Upper lobe of right lung (tissue), 1 donor: ENCODE data around the gene LEMD3. TPM values are rescaled to one million over a fixed set of nuclear protein-coding genes. Genes with fewer than 3 reads are reported as not detected.

Experiments
- ATAC-seq: fragments of 200-7000 bp; cut with Tn5 transposase; one replicate; pipeline ENCODE4 v1.9.1; 2020; ENCODE audit warnings: mild to moderate bottlenecking, moderate library complexity
- DNase-seq: peaks from one replicate; pipeline ENCODE4 v3.0.0-alpha.2; 2020
- H3K27ac ChIP-seq: fragments of 200-600 bp; one replicate; pipeline ENCODE4 v1.8.0; 2022
- H3K27me3 ChIP-seq: fragments of 200-600 bp; one replicate; pipeline ENCODE4 v1.8.0; 2022; ENCODE audit warnings: mild to moderate bottlenecking
- H3K36me3 ChIP-seq: fragments of 200-600 bp; one replicate; pipeline ENCODE4 v1.8.0; 2022
- H3K4me1 ChIP-seq: fragments of 200-600 bp; one replicate; pipeline ENCODE4 v1.8.0; 2022
- H3K4me3 ChIP-seq: fragments of 200-600 bp; one replicate; pipeline ENCODE4 v1.8.0; 2022; ENCODE audit warnings: mild to moderate bottlenecking
- H3K9me3 ChIP-seq: fragments of 200-600 bp; one replicate; pipeline ENCODE4 v1.8.0; 2022
- CTCF ChIP-seq: fragments of 200-600 bp; IDR thresholded peaks from one replicate; pipeline ENCODE4 v1.8.0; 2022; ENCODE audit warnings: antibody characterized with exemption
- intact Hi-C: fragments of 100-400 bp; cut with DNase I; formaldehyde crosslinking; loops from one replicate; pipeline ENCODE4 v1.11.0; 2022
- total RNA-seq: library from RNA; stranded (reverse); fragmentation: NEBNext Ultra II Directional; extraction: Animal tissue kit (Norgen Biotek cat#: 25700); gene quantifications from one replicate; pipeline ENCODE4 v1.2.1, GENCODE V29; 2021
- donor health status: DM: no; HTN: yes; CAD: no; lungs with severe emphysema.

Gene LEMD3
- total RNA-seq, 1 donor from 2014 or later: 33.1 TPM

GRCh38 chr12:65192963-65193516 is 23.7 kb downstream of the LEMD3 start:
- H3K4me1 ChIP-seq: no peaks in the 10 kb centered on the region
- intact Hi-C loops: no loop called here
- H3K9me3 ChIP-seq: no peaks in the 10 kb centered on the region
- no peaks in the 10 kb centered on the region for H3K27me3 ChIP-seq
- H3K27ac ChIP-seq: no peak overlapping the region
- H3K36me3 ChIP-seq: no peaks in the 10 kb centered on the region
- ATAC-seq (no peak), DNase-seq (no peak)
- no peak overlapping the region for H3K4me3 ChIP-seq
- no peak for TF ChIP-seq CTCF

GRCh38 chr12:65194949-65195348 is 25.6 kb downstream of the LEMD3 start:
- ATAC-seq: no peak
- TF ChIP-seq CTCF: no peak
- H3K27me3 ChIP-seq: no peaks in the 10 kb centered on the region
- H3K9me3 ChIP-seq: no peaks in the 10 kb centered on the region
- no peak overlapping the region for H3K4me3 ChIP-seq
- no peaks in the 10 kb centered on the region for H3K4me1 ChIP-seq
- no peaks in the 10 kb centered on the region for H3K36me3 ChIP-seq
- H3K27ac ChIP-seq: no peak overlapping the region
- DNase-seq: no peak
- intact Hi-C loops: no loop called here

- Histone ChIP-seq H3K4me1 (no peaks in the 10 kb centered on the region), H3K36me3 (no peaks in the 10 kb centered on the region), H3K27me3 (no peaks in the 10 kb centered on the region), H3K4me3 (no peak overlapping the region), H3K9me3 (no peaks in the 10 kb centered on the region), H3K27ac (no peak overlapping the region)
- no peak for ATAC-seq
- intact Hi-C loops: no loop called here
- TF ChIP-seq CTCF: no peak
- no peak for DNase-seq
These were observed 26.1 kb downstream of the LEMD3 start for GRCh38 chr12:65195387-65196055.

GRCh38 chr12:65196762-65197567 is 27.6 kb downstream of the LEMD3 start:
- no peak overlapping the region for H3K4me3 ChIP-seq
- intact Hi-C loops: no loop called here
- no peaks in the 10 kb centered on the region for H3K36me3 ChIP-seq
- DNase-seq (no peak), ATAC-seq (no peak)
- H3K27me3 ChIP-seq: no peaks in the 10 kb centered on the region
- no peak for TF ChIP-seq CTCF
- H3K4me1 ChIP-seq: no peaks in the 10 kb centered on the region
- H3K27ac ChIP-seq: no peak overlapping the region
- H3K9me3 ChIP-seq: no peaks in the 10 kb centered on the region

- Histone ChIP-seq H3K36me3 (no peaks in the 10 kb centered on the region), H3K4me3 (no peak overlapping the region), H3K9me3 (no peaks in the 10 kb centered on the region), H3K27ac (no peak overlapping the region), H3K4me1 (no peaks in the 10 kb centered on the region), H3K27me3 (no peaks in the 10 kb centered on the region)
- ATAC-seq: no peak
- intact Hi-C loops: no loop called here
- DNase-seq: no peak
- no peak for TF ChIP-seq CTCF
These were observed 30.2 kb downstream of the LEMD3 start for GRCh38 chr12:65199604-65200003.
